HepG2 (cell line): ENCODE measurements around the gene ZFP64. TPM values are rescaled to one million over a fixed set of nuclear protein-coding genes. Genes with fewer than 3 reads are reported as not detected.

ENCODE experiments used
- ARNTL ChIP-seq: sonication (generic); formaldehyde crosslinking; IDR thresholded peaks from 2 replicates; pipeline ENCODE4 v1.4.0; 2020; ENCODE audit warnings: mild to moderate bottlenecking, missing genetic modification reagents
- CBX2 ChIP-seq, 2 experiments: fragments of 200-600 bp in 1 of 2; sonication (generic); formaldehyde crosslinking in 1 of 2; IDR thresholded peaks; 2 replicates each; pipeline versions ENCODE4 v1.7.0 to v1.8.1; 2018 to 2022; ENCODE audit warnings: low read depth in 2 of 2, low read length in 1 of 2, mild to moderate bottlenecking in 1 of 2, missing genetic modification reagents in 1 of 2
- ELK4 ChIP-seq: sonication (generic); formaldehyde crosslinking; IDR thresholded peaks from 2 replicates; pipeline ENCODE4 v1.9.0; 2021; ENCODE audit warnings: missing genetic modification reagents, borderline replicate concordance
- FOXM1 ChIP-seq: sonication (generic); formaldehyde crosslinking; IDR thresholded peaks from 2 replicates; pipeline ENCODE4 v1.5.0; 2020; ENCODE audit warnings: missing genetic modification reagents
- PHF8 ChIP-seq: sonication (generic); formaldehyde crosslinking; IDR thresholded peaks from 2 replicates; pipeline ENCODE4 v1.5.0; 2020; ENCODE audit warnings: missing genetic modification reagents
- POGZ ChIP-seq: sonication (generic); formaldehyde crosslinking; IDR thresholded peaks from 2 replicates; pipeline ENCODE4 v1.4.0; 2020; ENCODE audit warnings: mild to moderate bottlenecking, missing genetic modification reagents
- PRMT3 ChIP-seq: sonication (generic); formaldehyde crosslinking; IDR thresholded peaks from 2 replicates; pipeline ENCODE4 v1.8.1; 2022; ENCODE audit warnings: low read depth, mild to moderate bottlenecking, moderate library complexity, missing genetic modification reagents, borderline replicate concordance
- SATB2 ChIP-seq: sonication (generic); formaldehyde crosslinking; IDR thresholded peaks from 2 replicates; pipeline ENCODE4 v1.5.0; 2020; ENCODE audit warnings: missing genetic modification reagents
- ZBTB34 ChIP-seq: sonication (generic); formaldehyde crosslinking; IDR thresholded peaks from 2 replicates; pipeline ENCODE4 v1.8.0; 2022; ENCODE audit warnings: mild to moderate bottlenecking, missing genetic modification reagents
- ZNF503 ChIP-seq: sonication (generic); formaldehyde crosslinking; IDR thresholded peaks from 2 replicates; pipeline ENCODE4 v1.4.0; 2020; ENCODE audit warnings: missing genetic modification reagents
- ZNF724P ChIP-seq: sonication (generic); formaldehyde crosslinking; IDR thresholded peaks from 2 replicates; pipeline ENCODE4 v1.8.0; 2022; ENCODE audit warnings: missing genetic modification reagents, borderline replicate concordance
- ZNF770 ChIP-seq: sonication (generic); formaldehyde crosslinking; IDR thresholded peaks from 2 replicates; pipeline ENCODE4 v1.5.0; 2020; ENCODE audit warnings: mild to moderate bottlenecking, missing genetic modification reagents
- ZNF816 ChIP-seq: sonication (generic); formaldehyde crosslinking; IDR thresholded peaks from 2 replicates; pipeline ENCODE4 v1.8.0; 2022; ENCODE audit warnings: missing genetic modification reagents, mild to moderate bottlenecking, borderline replicate concordance
- polyA plus RNA-seq, 8 experiments: library from polyadenylated mRNA; depleted of rRNA in 3 of 8; stranded (reverse) in 7 of 8; unstranded in 1 of 8; fragments of >200 nt; fragmentation: Illumina TruSeq in 4 of 8; extraction: Trizol in 4 of 8; gene quantifications; 2 replicates each; pipeline versions ENCODE4 v1.2.1 to v1.2.3, GENCODE V29; 2011 to 2016; ENCODE audit warnings: low read depth in 4 of 8, missing spikeins in 1 of 8, mixed read lengths in 1 of 8; ENCODE audit not compliant: insufficient read depth in 1 of 8
- total RNA-seq, 5 experiments: library from RNA; depleted of rRNA; stranded (reverse); fragments of >200 nt; fragmentation: Illumina TruSeq; extraction: Trizol; gene quantifications; 2 replicates each; pipeline ENCODE4 v1.2.3, GENCODE V29; 2016; ENCODE audit warnings: low read depth in 1 of 5
- TF ChIP-seq, protein P1 (sequence below): sonication (generic); formaldehyde crosslinking; IDR thresholded peaks from 2 replicates; pipeline ENCODE4 v1.5.0; 2020; ENCODE audit warnings: missing genetic modification reagents

ZFP64 gene
- total and polyA plus RNA-seq, 2 of the 13 experiments (the other 11 are each of a cell fraction or from before 2014, with no cell fraction given): 12.0 to 24.3 TPM

- no peak for TF ChIP-seq ELK4
- no peak; the same call in 1 of the 2 replicates for TF ChIP-seq ZNF770
- TF ChIP-seq ARNTL (CRISPR knock-in tag): no peak
- TF ChIP-seq, protein P1, sequence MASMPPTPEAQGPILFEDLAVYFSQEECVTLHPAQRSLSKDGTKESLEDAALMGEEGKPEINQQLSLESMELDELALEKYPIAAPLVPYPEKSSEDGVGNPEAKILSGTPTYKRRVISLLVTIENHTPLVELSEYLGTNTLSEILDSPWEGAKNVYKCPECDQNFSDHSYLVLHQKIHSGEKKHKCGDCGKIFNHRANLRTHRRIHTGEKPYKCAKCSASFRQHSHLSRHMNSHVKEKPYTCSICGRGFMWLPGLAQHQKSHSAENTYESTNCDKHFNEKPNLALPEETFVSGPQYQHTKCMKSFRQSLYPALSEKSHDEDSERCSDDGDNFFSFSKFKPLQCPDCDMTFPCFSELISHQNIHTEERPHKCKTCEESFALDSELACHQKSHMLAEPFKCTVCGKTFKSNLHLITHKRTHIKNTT: no peak
- TF ChIP-seq ZBTB34 (CRISPR knock-in tag): peak; percentile 91
- TF ChIP-seq ZNF816 (CRISPR knock-in tag): no peak
- TF ChIP-seq ZNF503 (CRISPR knock-in tag): no peak
- no peak for TF ChIP-seq FOXM1 (CRISPR knock-in tag)
- no peak for TF ChIP-seq ZNF724P
- no peak for TF ChIP-seq PRMT3 (CRISPR knock-in tag)
- no peak for TF ChIP-seq CBX2 (IDR thresholded peaks at IDR 0.05; ENCODE audit: low read depth, low read length)
- no peak for TF ChIP-seq CBX2 (CRISPR knock-in tag; IDR thresholded peaks at IDR 0.05; ENCODE audit: low read depth)
- peak; percentile 73 for TF ChIP-seq PHF8
- TF ChIP-seq SATB2: 0 out of 2 replicates have a peak, but pooled peaks have one; percentile 76
- no peak for TF ChIP-seq POGZ (CRISPR knock-in tag)
Observed at GRCh38 chr20:52191916-52192718, 538 bp upstream of the ZFP64 start (continued).
